GM06990 (cell line): ENCODE results near the gene SLC6A11.

ENCODE experiments used
- DNase-seq: peaks from one replicate; pipeline ENCODE4 v3.0.0-alpha.2; 2011; ENCODE audit not compliant: insufficient read length; ENCODE audit errors: extremely low read depth
- H3K27me3 ChIP-seq: replicated peaks from 2 replicates; pipeline ENCODE4 v1.6.0; 2011; ENCODE audit warnings: low read length; ENCODE audit not compliant: control insufficient read depth, insufficient read depth
- H3K36me3 ChIP-seq: 2 replicates; pipeline ENCODE4 v1.5.1; 2011; ENCODE audit warnings: low read length; ENCODE audit not compliant: control insufficient read depth, insufficient read depth
- H3K4me3 ChIP-seq: replicated peaks from 2 replicates; pipeline ENCODE4 v1.5.1; 2011; ENCODE audit warnings: low read depth, mild to moderate bottlenecking, control low read depth, low read length
- TF ChIP-seq, protein P1 (sequence below): IDR thresholded peaks from 2 replicates; pipeline ENCODE4 v1.5.1; 2011; ENCODE audit warnings: low read length, control low read depth, mild to moderate bottlenecking, inconsistent platforms; ENCODE audit not compliant: insufficient read depth, poor library complexity, severe bottlenecking

The SLC6A11 gene

DNA sequence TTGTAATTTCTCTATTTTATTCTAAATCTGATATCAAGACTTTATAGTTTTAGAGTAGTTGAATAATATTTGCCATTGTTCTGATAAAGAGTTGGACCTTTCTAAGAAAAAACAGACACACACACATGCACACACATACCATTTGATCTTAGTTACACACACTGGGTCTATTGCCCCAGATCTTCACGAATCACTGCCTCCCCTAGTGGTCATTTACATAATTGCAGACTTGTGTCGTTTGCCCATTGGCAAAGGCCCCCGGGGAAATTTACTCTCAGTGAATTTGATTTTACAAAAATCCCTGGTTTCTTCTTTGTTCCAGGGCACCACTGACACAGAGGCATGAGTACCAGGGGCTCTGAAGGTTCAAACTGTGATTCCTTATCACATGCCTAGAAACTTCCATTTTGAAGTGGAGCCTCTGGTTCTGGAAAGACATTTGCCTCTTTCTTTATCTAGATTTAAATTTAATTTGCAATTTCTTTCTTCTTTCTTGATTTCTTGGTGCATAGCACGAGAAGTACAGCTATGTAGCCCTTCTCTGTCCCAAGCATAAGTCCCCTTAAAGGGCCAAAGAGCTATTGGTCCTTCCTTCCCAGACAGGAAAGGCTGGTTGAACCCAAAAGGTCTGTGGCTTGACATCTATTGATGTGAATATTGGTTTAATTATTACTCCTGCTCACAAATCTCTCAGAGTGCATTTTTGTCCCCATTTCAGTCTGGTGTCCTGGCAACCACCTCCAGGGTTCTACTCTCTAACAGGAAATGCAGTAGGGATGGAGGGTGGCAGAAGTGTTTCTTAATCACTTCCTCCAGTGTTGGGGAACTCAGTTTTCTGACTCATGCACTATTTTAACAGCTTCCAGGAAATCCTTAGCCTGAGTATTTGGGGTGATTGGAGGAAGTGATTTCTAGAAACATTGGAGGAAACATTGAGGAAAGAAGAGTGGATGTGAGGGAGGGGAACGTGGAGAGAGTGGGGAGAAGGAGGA lies 32.4 kb upstream of the SLC6A11 start:
- H3K4me3 ChIP-seq = no peak overlapping the region
- DNase-seq = no peak
- H3K27me3 ChIP-seq = no peaks in the 10 kb centered on the region; the same call in 1 of the 2 replicates
- no peaks in the 10 kb centered on the region for H3K36me3 ChIP-seq
- TF ChIP-seq, protein P1, sequence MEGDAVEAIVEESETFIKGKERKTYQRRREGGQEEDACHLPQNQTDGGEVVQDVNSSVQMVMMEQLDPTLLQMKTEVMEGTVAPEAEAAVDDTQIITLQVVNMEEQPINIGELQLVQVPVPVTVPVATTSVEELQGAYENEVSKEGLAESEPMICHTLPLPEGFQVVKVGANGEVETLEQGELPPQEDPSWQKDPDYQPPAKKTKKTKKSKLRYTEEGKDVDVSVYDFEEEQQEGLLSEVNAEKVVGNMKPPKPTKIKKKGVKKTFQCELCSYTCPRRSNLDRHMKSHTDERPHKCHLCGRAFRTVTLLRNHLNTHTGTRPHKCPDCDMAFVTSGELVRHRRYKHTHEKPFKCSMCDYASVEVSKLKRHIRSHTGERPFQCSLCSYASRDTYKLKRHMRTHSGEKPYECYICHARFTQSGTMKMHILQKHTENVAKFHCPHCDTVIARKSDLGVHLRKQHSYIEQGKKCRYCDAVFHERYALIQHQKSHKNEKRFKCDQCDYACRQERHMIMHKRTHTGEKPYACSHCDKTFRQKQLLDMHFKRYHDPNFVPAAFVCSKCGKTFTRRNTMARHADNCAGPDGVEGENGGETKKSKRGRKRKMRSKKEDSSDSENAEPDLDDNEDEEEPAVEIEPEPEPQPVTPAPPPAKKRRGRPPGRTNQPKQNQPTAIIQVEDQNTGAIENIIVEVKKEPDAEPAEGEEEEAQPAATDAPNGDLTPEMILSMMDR = peak; percentile 82

- TF ChIP-seq, protein P1 = no peak
- H3K27me3 ChIP-seq = no peaks in the 10 kb centered on the region; the same call in 1 of the 2 replicates
- H3K4me3 ChIP-seq = no peak overlapping the region
- no peak for DNase-seq
- no peaks in the 10 kb centered on the region for H3K36me3 ChIP-seq
Observed at GRCh38 chr3:10786640-10787039, 29.4 kb upstream of the SLC6A11 start.

DNA sequence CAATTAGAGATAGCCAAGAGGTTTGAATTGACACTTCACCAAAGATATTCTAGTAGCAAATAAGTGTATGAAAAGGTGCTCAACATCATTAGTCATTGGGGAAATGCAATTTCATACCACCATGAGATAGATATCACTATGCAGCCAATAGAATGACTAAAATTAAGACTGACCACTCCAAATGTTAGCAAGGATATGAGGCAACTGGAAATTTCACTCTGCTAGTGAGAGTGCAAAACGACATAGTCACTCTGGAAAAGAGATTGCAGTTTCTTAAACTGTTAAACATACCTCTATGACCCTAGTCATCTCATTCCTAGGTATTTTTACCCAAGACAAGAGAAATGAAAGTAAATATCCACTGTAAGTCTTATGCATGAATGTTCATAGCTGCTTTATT lies 27.6 kb upstream of the SLC6A11 start:
- TF ChIP-seq, protein P1 = no peak
- no peak for DNase-seq
- H3K27me3 ChIP-seq = no peaks in the 10 kb centered on the region; the same call in 1 of the 2 replicates

DNA sequence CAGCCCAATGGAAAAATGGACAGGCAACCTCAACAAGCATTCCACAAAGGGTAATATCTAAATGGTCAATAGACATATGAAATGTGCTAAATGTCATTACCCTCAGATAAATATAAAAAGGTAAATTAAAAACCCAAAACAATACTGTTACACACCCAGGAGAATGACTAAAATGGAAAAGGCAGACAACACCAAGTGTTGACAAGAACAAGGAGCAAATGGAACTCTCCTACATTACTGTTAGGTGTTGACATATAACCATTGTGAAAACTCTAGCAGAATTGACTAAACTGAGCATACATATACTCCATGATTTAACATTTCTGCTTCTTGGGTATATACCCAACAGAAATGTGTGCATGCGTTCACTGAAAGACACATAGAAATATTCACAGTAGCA lies 25.3 kb upstream of the SLC6A11 start:
- H3K4me3 ChIP-seq = no peak overlapping the region
- no peaks in the 10 kb centered on the region; the same call in 1 of the 2 replicates for H3K27me3 ChIP-seq
- TF ChIP-seq, protein P1 = no peak
- DNase-seq = no peak
- no peaks in the 10 kb centered on the region for H3K36me3 ChIP-seq

More for the DNA sequence above, 27.6 kb upstream of the SLC6A11 start:
- H3K4me3 ChIP-seq = no peak overlapping the region
- H3K36me3 ChIP-seq = no peaks in the 10 kb centered on the region

DNA sequence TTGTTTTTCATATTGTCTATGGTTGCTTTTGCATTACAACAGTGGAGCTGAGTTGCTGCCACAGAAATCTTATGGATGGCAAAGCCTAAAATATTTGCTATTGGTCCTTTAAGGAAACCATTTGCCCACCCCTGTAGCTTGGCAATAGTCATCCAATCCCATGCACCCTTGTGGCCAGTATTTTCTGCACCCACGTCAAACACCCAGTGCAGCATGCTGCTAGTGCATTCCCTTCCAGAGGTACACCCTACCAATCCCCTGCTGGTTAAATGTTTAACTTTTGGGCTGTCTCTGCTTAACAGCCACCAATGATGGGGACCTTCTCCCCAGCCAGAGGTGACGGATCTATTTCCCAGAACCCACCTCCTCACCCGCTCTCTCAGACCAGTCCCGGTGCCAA lies 23.8 kb upstream of the SLC6A11 start:
- no peak overlapping the region for H3K4me3 ChIP-seq
- TF ChIP-seq, protein P1 = no peak
- no peak for DNase-seq
- H3K36me3 ChIP-seq = no peaks in the 10 kb centered on the region
- no peaks in the 10 kb centered on the region; the same call in 1 of the 2 replicates for H3K27me3 ChIP-seq
